ENCODE results near the gene KRT72.

KRT72 gene

GRCh38 chr12:52618866-52619265, 17.6 kb upstream of the KRT72 start:
- DNase-seq, result no peak
- peaks cover 3 to 21% (median 16%) of the 10 kb centered on the region in 4 experiments for H3K4me1 ChIP-seq (ENCODE audit: control extremely low read depth in 1 of 4, control insufficient read depth in 4 of 4, insufficient read depth in 4 of 4, low read length in 3 of 4)
- H3K9me3 ChIP-seq (ENCODE audit: control extremely low read depth in 1 of 5, control insufficient read depth in 4 of 5, insufficient read depth in 2 of 5, low read depth in 1 of 5, low read length in 4 of 5), result peaks cover 0 to 2% (median 0%) of the 10 kb centered on the region in 5 experiments
- H3K27ac ChIP-seq (ENCODE audit: insufficient read depth in 1 of 2, low read depth in 1 of 2, low read length in 2 of 2, poor library complexity in 1 of 2, severe bottlenecking in 2 of 2), result no peak overlapping the region
- H3K36me3 ChIP-seq (ENCODE audit: control insufficient read depth in 4 of 4, insufficient read depth in 4 of 4, low read length in 3 of 4), result no peaks in the 10 kb centered on the region
- WGBS (ENCODE audit: insufficient coverage), result 100% methylated on average over 2 of the region's 2 CpGs
- ChIA-PET CTCF (interaction anchor here (1.0 to 1.9 kb wide), 2 partner anchors 9 to 14 kb away, joined by 4 read pairs; no protein-coding TSS in a partner anchor), POLR2A (no interaction called here)
- no peak overlapping the region for H3K4me3 ChIP-seq (ENCODE audit: control insufficient read depth in 1 of 7, extremely low read depth in 1 of 7, insufficient read depth in 4 of 7, low read depth in 2 of 7, low read length in 6 of 7)
- H3K27me3 ChIP-seq (replicated peaks in 2 of 5; ENCODE audit: control insufficient read depth in 4 of 5, insufficient read depth in 5 of 5, low read length in 4 of 5), result no peaks in the 10 kb centered on the region

- WGBS (ENCODE audit: insufficient coverage), result 98% methylated on average over 14 of the region's 14 CpGs
- ChIA-PET POLR2A (no interaction called here), CTCF (interaction anchor here (0.7 kb wide), 1 partner anchor 252 kb away, joined by 3 read pairs; no protein-coding TSS in a partner anchor)
- Histone ChIP-seq H3K4me1 (ENCODE audit: control extremely low read depth in 1 of 4, control insufficient read depth in 4 of 4, insufficient read depth in 4 of 4, low read length in 3 of 4) (peaks cover 3 to 22% (median 16%) of the 10 kb centered on the region in 4 experiments), H3K4me3 (ENCODE audit: control insufficient read depth in 1 of 7, extremely low read depth in 1 of 7, insufficient read depth in 4 of 7, low read depth in 2 of 7, low read length in 6 of 7) (no peak within 1 kb of the TSS), H3K27me3 (replicated peaks in 2 of 5; ENCODE audit: control insufficient read depth in 4 of 5, insufficient read depth in 5 of 5, low read length in 4 of 5) (no peaks in the 10 kb centered on the region), H3K27ac (ENCODE audit: insufficient read depth in 1 of 2, low read depth in 1 of 2, low read length in 2 of 2, poor library complexity in 1 of 2, severe bottlenecking in 2 of 2) (no peak within 1 kb of the TSS), H3K36me3 (ENCODE audit: control insufficient read depth in 4 of 4, insufficient read depth in 4 of 4, low read length in 3 of 4) (no peaks in the 10 kb centered on the region), H3K9me3 (ENCODE audit: control extremely low read depth in 1 of 5, control insufficient read depth in 4 of 5, insufficient read depth in 2 of 5, low read depth in 1 of 5, low read length in 4 of 5) (peaks cover 0 to 1% (median 0%) of the 10 kb centered on the region in 5 experiments)
- DNase-seq, result no peak
Observed at GRCh38 chr12:52618216-52618615, 17.0 kb upstream of the KRT72 start, which contains the start of gene KRT73. Gene KRT73, minus strand, starts transcription at chr12:52618559. Its CDS starts 35 bp downstream, at chr12:52618524.

DNA sequence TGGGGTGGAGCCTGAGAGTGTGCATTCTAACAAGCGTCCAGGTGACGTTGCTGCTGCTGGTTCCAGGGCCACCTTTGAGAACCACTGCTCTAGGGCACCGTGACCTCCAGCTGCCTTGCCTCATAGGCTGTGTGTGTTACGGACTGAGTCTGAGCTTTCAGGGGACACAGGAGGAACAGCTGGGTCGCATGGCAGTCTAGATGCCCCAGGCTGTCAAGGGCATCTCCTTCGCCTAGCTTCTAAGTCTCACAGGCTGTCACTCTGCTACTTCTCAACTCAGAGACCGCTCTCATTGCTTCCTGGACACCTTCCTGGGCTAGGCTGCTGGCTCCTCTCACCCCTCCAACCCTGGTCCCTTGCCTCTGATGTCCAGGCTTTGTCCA, 16.1 kb upstream of the KRT72 start:
- CTCF ChIA-PET, result interaction anchor here (0.7 to 1.3 kb wide), 3 partner anchors 14 to 253 kb away, joined by 3 to 6 read pairs (median 5); no protein-coding TSS in a partner anchor
- Histone ChIP-seq H3K36me3 (ENCODE audit: control insufficient read depth in 4 of 4, insufficient read depth in 4 of 4, low read length in 3 of 4) (no peaks in the 10 kb centered on the region), H3K4me3 (ENCODE audit: control insufficient read depth in 1 of 7, extremely low read depth in 1 of 7, insufficient read depth in 4 of 7, low read depth in 2 of 7, low read length in 6 of 7) (no peak overlapping the region), H3K27ac (ENCODE audit: insufficient read depth in 1 of 2, low read depth in 1 of 2, low read length in 2 of 2, poor library complexity in 1 of 2, severe bottlenecking in 2 of 2) (no peak overlapping the region), H3K9me3 (ENCODE audit: control extremely low read depth in 1 of 5, control insufficient read depth in 4 of 5, insufficient read depth in 2 of 5, low read depth in 1 of 5, low read length in 4 of 5) (no peaks in the 10 kb centered on the region), H3K27me3 (replicated peaks in 2 of 5; ENCODE audit: control insufficient read depth in 4 of 5, insufficient read depth in 5 of 5, low read length in 4 of 5) (no peaks in the 10 kb centered on the region), H3K4me1 (ENCODE audit: control extremely low read depth in 1 of 4, control insufficient read depth in 4 of 4, insufficient read depth in 4 of 4, low read length in 3 of 4) (peaks cover 3 to 27% (median 16%) of the 10 kb centered on the region in 4 experiments)
- DNase-seq, result no peak
- POLR2A ChIA-PET, result no interaction called here
- WGBS (ENCODE audit: insufficient coverage), result 97% methylated on average over 7 of the region's 7 CpGs

DNA sequence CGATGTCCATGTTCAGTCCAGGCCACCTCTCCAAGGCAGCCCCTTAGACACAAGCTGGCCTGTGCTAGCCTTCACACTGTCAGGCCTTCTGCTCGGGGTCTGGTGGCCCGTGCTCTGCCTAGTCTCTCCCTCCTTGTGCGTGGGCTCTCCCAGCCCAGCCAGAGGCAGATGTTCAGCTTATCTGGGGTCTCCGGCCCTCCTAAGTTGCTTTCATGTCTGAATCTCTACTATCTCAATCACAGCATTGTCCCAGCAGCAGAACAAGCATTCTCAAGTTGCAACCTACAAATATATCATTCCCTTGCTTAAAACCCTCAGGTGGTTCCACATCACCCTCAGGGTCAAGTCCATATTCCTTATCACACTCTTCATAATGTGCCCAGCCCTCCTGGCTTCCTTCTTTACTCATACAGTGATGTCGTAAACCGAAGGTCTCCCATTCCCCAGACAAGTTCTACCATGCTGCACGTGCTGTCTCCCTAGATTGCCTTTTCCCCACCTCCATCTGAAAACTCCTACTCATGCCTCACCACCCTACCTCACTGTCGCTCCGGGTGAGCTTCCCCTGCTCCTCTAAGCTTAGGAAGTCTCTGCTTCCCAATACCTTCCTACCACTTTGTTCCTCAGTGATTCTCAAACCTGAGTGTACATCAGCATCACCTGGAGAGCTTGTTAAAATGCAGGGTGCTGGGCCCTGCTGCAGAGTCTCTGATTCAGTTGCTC, 15.6 kb upstream of the KRT72 start:
- no peak overlapping the region for H3K4me3 ChIP-seq (ENCODE audit: control insufficient read depth in 1 of 7, extremely low read depth in 1 of 7, insufficient read depth in 4 of 7, low read depth in 2 of 7, low read length in 6 of 7)
- WGBS (ENCODE audit: insufficient coverage), result 97% methylated on average over 10 of the region's 10 CpGs
- H3K27ac ChIP-seq (ENCODE audit: insufficient read depth in 1 of 2, low read depth in 1 of 2, low read length in 2 of 2, poor library complexity in 1 of 2, severe bottlenecking in 2 of 2), result no peak overlapping the region
- ChIA-PET CTCF (interaction anchor here (1.0 to 1.3 kb wide), 3 partner anchors 12 to 26 kb away, joined by 3 to 6 read pairs (median 5); no protein-coding TSS in a partner anchor), POLR2A (no interaction called here)
- no peaks in the 10 kb centered on the region for H3K9me3 ChIP-seq (ENCODE audit: control extremely low read depth in 1 of 5, control insufficient read depth in 4 of 5, insufficient read depth in 2 of 5, low read depth in 1 of 5, low read length in 4 of 5)
- H3K36me3 ChIP-seq (ENCODE audit: control insufficient read depth in 4 of 4, insufficient read depth in 4 of 4, low read length in 3 of 4), result no peaks in the 10 kb centered on the region
- peaks cover 3 to 27% (median 16%) of the 10 kb centered on the region in 4 experiments for H3K4me1 ChIP-seq (ENCODE audit: control extremely low read depth in 1 of 4, control insufficient read depth in 4 of 4, insufficient read depth in 4 of 4, low read length in 3 of 4)
- DNase-seq, result no peak
- no peaks in the 10 kb centered on the region for H3K27me3 ChIP-seq (replicated peaks in 2 of 5; ENCODE audit: control insufficient read depth in 4 of 5, insufficient read depth in 5 of 5, low read length in 4 of 5)

- DNase-seq, result no peak
- Histone ChIP-seq H3K4me1 (ENCODE audit: control extremely low read depth in 1 of 4, control insufficient read depth in 4 of 4, insufficient read depth in 4 of 4, low read length in 3 of 4) (peaks cover 3 to 27% (median 16%) of the 10 kb centered on the region in 4 experiments), H3K27me3 (replicated peaks in 2 of 5; ENCODE audit: control insufficient read depth in 4 of 5, insufficient read depth in 5 of 5, low read length in 4 of 5) (no peaks in the 10 kb centered on the region), H3K36me3 (ENCODE audit: control insufficient read depth in 4 of 4, insufficient read depth in 4 of 4, low read length in 3 of 4) (no peaks in the 10 kb centered on the region), H3K9me3 (ENCODE audit: control extremely low read depth in 1 of 5, control insufficient read depth in 4 of 5, insufficient read depth in 2 of 5, low read depth in 1 of 5, low read length in 4 of 5) (no peaks in the 10 kb centered on the region), H3K27ac (ENCODE audit: insufficient read depth in 1 of 2, low read depth in 1 of 2, low read length in 2 of 2, poor library complexity in 1 of 2, severe bottlenecking in 2 of 2) (no peak overlapping the region), H3K4me3 (ENCODE audit: control insufficient read depth in 1 of 7, extremely low read depth in 1 of 7, insufficient read depth in 4 of 7, low read depth in 2 of 7, low read length in 6 of 7) (no peak overlapping the region)
- POLR2A ChIA-PET, result no interaction called here
- 87% methylated on average over 4 of the region's 9 CpGs for WGBS (ENCODE audit: insufficient coverage)
- CTCF ChIA-PET, result interaction anchor here (0.7 to 1.0 kb wide), 3 partner anchors 10 to 60 kb away, joined by 3 read pairs; no protein-coding TSS in a partner anchor
Observed at GRCh38 chr12:52615912-52616311, 14.6 kb upstream of the KRT72 start.

DNA sequence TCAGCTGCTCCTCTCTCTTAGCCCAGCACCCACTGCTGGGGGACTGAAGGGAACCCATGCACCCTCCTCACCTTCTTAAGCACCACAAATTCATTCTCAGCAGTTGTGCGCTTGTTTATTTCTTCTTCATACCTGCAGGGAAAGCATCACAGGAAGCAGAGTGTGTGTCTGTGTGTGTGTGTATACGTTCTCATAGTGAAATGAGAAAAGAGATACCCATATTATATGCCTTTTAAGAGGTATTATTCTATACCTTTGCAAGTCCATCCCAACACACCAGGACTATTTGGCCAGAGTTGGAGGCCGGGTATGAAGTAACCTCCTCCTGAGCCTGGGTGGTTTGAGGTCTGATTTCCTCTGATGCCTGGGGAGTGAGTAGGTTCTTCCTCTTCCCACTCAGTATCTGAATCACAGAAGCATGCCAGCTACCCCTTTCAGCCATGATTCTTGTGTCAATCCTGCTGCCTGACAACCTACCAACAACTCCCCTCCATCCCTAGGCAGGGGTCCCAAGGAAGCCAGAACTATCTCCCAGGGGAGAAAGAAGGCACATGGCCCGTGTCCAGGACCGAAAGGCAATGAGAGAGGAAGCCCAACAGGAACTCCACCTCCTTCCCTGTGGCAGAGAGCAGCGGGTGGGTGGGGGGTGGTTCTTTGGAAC, 14.1 kb upstream of the KRT72 start:
- Histone ChIP-seq H3K27me3 (replicated peaks in 2 of 5; ENCODE audit: control insufficient read depth in 4 of 5, insufficient read depth in 5 of 5, low read length in 4 of 5) (no peaks in the 10 kb centered on the region), H3K4me3 (ENCODE audit: control insufficient read depth in 1 of 7, extremely low read depth in 1 of 7, insufficient read depth in 4 of 7, low read depth in 2 of 7, low read length in 6 of 7) (peak overlapping the region in 1 of 7 experiments; percentile 37), H3K9me3 (ENCODE audit: control extremely low read depth in 1 of 5, control insufficient read depth in 4 of 5, insufficient read depth in 2 of 5, low read depth in 1 of 5, low read length in 4 of 5) (no peaks in the 10 kb centered on the region), H3K36me3 (ENCODE audit: control insufficient read depth in 4 of 4, insufficient read depth in 4 of 4, low read length in 3 of 4) (no peaks in the 10 kb centered on the region), H3K27ac (ENCODE audit: insufficient read depth in 1 of 2, low read depth in 1 of 2, low read length in 2 of 2, poor library complexity in 1 of 2, severe bottlenecking in 2 of 2) (no peak overlapping the region), H3K4me1 (ENCODE audit: control extremely low read depth in 1 of 4, control insufficient read depth in 4 of 4, insufficient read depth in 4 of 4, low read length in 3 of 4) (peaks cover 3 to 32% (median 20%) of the 10 kb centered on the region in 4 experiments)
- POLR2A ChIA-PET, result no interaction called here
- CTCF ChIA-PET, result interaction anchor here (0.7 to 0.8 kb wide), 2 partner anchors 9 to 60 kb away, joined by 3 read pairs; no protein-coding TSS in a partner anchor
- peak; percentile 39 to 69 (median 69) for DNase-seq
- 0% methylated on average over 1 of the region's 6 CpGs for WGBS (ENCODE audit: insufficient coverage)

All from common myeloid progenitor, CD34-positive (primary cell).